AG09319 (cell line): Measurements from ENCODE around the gene KDM1A.
"Not testable (repeated sequence)": the region's sequence is repeated elsewhere in the genome, so short reads cannot be mapped to it uniquely, and the experiment has no call there.

Experiments
- DNase-seq: peaks from one replicate; pipeline ENCODE4 v3.0.0-alpha.2; 2010; ENCODE audit warnings: low read depth; ENCODE audit errors: extremely low read depth
- CTCF ChIP-seq: IDR thresholded peaks from 2 replicates; pipeline ENCODE4 v1.5.1; 2011; ENCODE audit warnings: low read depth, mild to moderate bottlenecking, inconsistent platforms, low read length, moderate library complexity

Gene KDM1A

DNA sequence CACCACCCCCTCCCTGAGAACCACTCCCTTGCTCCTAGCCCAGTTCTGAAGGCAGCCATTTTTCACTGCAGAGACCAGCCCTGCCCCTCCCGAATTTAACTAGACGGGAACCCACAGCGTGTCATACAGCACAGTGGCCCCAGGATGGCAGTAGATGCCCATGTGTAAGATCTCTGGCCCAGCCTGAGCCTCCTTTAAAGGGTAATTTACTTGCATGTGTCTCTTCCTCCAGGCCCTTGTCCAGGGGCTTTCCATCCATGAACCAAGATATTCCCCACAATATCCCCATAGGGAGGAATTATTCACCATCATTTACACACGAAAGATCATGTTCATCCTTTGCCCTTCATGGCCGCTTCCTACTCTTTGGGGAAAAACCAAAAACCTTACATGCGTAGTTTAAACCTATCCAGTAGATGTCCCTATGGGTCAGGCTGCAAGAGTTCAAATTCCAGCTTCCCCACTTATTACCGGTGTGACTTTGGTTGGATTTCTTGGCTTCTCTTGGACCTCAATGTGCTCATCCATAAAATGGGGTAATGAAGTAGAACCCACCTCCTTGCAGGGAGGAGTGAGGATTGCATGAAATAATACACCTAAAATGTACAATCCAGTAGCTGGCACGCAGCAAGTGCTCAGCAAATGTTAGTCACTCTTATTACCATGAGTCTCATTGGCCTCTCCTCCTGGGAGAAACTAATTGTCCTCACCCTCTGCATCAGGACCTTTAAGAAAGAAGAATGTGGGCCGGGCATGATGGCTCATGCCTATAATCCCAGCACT, 42.6 kb upstream of the KDM1A start:
- TF ChIP-seq CTCF, result peak; percentile 79
- peak; percentile 74 for DNase-seq

DNA sequence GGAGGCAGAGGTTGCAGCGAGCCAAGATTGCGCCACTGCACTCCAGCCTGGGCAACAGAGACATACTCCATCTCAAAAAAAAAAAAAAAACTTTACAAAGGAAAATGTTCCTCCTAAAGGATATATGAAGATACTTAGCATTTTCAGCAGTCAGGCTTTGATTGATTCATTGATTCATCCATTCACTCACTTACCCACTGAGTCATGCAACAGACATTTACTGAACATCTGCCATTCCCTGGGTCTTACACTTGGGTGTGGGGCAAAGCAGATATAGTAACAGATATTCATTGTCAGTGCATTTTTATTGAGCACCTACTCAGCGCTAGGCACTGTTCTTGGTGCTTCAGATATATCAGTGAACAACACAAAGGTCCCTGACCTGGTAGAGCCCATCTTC, 41.0 kb upstream of the KDM1A start:
- TF ChIP-seq CTCF, result no peak

GRCh38 chr1:22980471-22980790, 38.8 kb upstream of the KDM1A start:
- not testable (repeated sequence) for DNase-seq

More for the DNA sequence above, 41.0 kb upstream of the KDM1A start:
- DNase-seq, result no peak

- DNase-seq, result no peak
- no peak for TF ChIP-seq CTCF
These were observed 35.3 kb upstream of the KDM1A start for GRCh38 chr1:22983944-22984343.

DNA sequence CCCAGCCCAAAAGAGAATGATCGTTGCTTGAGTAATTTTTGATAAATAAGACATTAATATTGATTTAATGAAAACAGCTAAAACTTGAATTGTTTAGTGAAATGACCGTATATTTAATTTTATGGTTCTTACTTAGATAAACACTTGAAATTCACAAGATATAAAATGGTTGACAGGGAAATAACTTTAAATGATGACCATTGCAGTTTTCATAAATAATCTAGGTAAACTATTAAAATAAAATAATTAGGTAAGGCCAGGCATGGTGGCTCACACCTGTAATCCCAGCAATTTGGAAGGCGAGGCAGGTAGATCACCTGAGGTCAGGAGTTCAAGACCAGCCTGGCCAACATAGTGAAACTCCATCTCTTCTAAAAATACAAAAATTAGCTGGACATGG, 26.9 kb upstream of the KDM1A start:
- not testable (repeated sequence) for DNase-seq

DNA sequence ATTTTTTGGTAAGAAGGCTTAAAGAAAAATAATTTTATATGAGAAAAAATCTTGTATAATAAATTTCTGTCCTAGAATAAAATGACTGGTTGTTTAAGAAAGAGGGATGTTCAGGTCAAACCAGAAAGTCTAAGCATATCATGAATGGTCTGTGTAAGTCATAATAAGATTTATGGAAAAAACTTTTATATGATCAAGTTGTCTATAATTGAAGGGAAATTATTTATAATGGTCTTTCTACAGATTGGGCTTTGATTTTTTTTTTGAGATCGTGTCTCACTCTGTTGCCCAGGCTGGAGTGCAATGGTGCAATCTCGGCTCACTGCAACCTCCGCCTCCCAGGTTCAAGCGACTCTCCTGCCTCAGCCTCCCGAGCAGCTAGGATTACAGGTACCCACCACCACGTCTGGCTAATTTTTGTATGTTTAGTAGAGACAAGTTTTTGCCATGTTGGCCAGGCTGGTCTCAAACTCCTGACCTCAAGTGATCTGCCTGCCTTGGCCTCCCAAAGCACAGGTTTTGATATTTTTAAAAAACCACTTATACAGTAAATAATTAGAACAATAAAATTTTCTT, 26.0 kb upstream of the KDM1A start:
- DNase-seq, result not testable (repeated sequence)

DNA sequence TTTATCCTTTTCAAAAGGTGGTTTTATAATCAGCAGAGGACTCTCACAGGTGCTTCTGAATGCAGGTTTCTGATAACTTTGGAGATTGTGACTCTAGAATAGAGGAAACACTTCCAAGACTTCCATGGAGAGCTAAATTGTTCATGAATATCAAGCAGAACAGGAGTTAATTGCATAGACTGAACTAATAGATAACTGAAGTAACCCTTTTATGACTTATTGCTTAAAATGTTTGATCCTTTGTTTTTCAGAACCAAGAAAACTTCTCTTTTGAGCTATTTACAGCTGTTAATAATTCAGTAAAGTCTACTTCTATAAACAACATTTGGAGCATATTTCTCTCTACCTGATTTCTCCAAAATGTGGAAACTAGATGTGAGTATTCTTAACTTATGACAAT, 23.5 kb upstream of the KDM1A start:
- DNase-seq, result no peak
- no peak for TF ChIP-seq CTCF

DNA sequence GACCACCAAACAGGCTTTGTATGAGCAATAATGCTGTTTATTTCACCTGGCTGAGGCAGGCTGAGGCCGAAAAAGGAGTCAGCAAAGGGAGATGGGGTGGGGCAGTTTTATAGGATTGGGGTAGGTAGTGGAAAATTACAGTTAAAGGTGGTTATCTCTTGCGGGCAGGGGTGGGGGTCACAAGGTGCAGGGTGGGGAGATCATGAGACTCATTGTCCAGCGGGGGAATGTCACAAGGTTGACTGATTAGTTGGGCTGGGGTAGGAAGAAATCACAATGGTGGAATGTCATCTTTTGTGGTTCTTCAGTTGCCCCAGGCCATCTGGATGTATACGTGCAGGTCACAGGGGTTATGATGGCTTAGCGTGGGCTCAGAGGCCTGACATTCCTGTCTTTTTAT, 21.7 kb upstream of the KDM1A start:
- not testable (repeated sequence) for DNase-seq

DNA sequence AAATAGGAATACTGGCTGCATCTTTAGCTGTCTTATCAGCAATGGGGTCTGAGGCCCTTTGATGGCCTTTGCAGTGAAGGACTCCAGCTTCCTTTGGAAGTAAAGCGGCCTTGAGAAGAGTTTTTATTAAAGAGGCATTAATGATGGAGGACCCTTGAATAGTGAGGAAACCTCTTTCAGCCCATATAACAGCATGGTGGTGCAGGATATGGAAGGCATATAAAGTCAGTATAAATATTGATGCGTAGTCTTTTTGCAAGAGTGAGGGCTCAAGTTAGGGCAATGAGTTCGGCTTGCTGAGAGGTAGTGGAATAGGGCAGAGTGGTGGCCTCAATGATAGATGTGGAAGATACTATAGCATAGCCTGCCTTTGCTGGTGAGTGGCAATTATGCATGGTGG, 19.1 kb upstream of the KDM1A start:
- not testable (repeated sequence) for DNase-seq

DNA sequence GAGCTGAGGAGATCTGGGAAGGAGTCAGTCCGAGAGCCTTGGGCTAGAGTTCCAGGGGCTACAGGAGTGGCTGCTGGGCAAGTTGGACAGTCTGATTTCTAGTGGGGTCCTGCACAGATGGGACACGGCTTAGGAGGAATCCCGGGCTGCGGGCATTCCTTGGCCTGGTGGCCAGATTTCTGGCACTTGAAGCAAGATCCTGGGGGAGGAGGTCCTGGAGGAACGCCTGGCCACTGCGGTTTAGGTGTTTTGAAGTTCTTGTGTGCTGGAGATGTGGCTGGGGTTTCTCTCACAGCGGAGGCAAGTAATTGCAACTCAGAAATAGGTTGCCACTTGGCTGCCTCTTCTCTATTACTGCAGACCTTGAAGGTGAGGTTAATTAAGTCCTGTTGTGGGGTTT, 17.1 kb upstream of the KDM1A start:
- not testable (repeated sequence) for DNase-seq

DNA sequence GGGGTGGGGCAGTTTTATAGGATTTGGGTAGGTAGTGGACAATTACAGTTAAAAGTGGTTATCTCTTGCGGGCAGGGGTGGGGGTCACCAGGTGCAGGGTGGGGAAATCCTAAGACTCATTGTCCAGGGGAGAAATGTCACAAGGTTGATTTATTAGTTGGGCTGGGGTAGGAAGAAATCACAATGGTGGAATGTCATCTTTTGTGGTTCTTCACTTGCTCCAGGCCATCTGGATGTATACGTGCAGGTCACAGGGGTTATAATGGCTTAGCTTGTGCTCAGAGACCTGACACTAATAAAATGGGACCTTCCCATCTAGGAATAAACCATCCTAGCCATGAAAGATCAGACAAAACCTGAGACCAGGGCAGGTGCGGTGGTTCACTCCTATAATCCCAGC, 15.2 kb upstream of the KDM1A start:
- no peak for TF ChIP-seq CTCF
- no peak for DNase-seq

GRCh38 chr1:23004769-23005168, 14.5 kb upstream of the KDM1A start:
- not testable (repeated sequence) for DNase-seq
